Sigmoid colon (tissue), 4 donors: ENCODE results near the gene SLC35F1.

Experiments used
- CTCF ChIP-seq, 4 experiments: fragments of 450-650 bp in 3 of 4; fragments of 200-600 bp in 1 of 4; IDR thresholded peaks; one replicate each; pipeline ENCODE4 v1.5.1; 2016 to 2019; ENCODE audit warnings: antibody characterized with exemption in 4 of 4, mild to moderate bottlenecking in 3 of 4, moderate library complexity in 2 of 4
- EP300 ChIP-seq, 4 donors: sonication (generic); formaldehyde crosslinking; IDR thresholded peaks; one replicate each; pipeline ENCODE4 v1.6.1; 2017; ENCODE audit warnings: antibody characterized with exemption in 4 of 4
- POLR2A ChIP-seq, 2 donors: fragments of 450-650 bp; IDR thresholded peaks; one replicate each; pipeline ENCODE4 v1.6.1; 2016; ENCODE audit warnings: antibody characterized with exemption in 2 of 2, mild to moderate bottlenecking in 2 of 2, moderate library complexity in 2 of 2
- POLR2AphosphoS5 ChIP-seq, 4 donors: sonication (generic); formaldehyde crosslinking; IDR thresholded peaks; one replicate each; pipeline ENCODE4 v1.6.1; 2017; ENCODE audit warnings: antibody characterized with exemption in 4 of 4

DNA sequence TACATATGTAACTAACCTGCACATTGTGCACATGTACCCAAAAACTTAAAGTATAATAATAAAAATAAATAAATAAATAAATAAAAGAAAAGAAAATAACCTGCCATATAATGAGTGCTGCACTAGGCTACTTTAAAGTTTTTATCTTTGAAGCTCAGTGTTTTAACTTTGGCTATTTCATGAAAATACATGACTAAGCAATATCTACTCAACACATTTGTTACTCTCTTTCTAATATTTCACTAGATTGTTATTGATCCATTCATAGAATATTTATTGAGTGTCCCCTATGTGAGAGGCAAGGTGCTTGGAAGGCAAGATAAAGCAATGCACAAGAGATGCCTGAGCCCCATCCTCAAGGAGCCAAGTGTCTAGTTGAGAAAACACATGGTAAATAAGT, 221.7 kb downstream of the SLC35F1 start:
- TF ChIP-seq CTCF (IDR thresholded peaks at IDR 0.05): no peak
- TF ChIP-seq EP300 (IDR thresholded peaks at IDR 0.05): no peak
- no peak for TF ChIP-seq POLR2A (IDR thresholded peaks at IDR 0.05)
- no peak for TF ChIP-seq POLR2AphosphoS5 (IDR thresholded peaks at IDR 0.05)
